IPS-15b (cell line): ENCODE data around the gene RFESD.

ENCODE experiments used
- H3K27me3 ChIP-seq: one replicate; pipeline ENCODE4 v1.6.1; 2013; ENCODE audit warnings: low read length; ENCODE audit not compliant: control insufficient read depth, insufficient read depth
- H3K36me3 ChIP-seq: one replicate; pipeline ENCODE4 v1.6.1; 2013; ENCODE audit warnings: low read length; ENCODE audit not compliant: control insufficient read depth, insufficient read depth
- H3K4me1 ChIP-seq: one replicate; pipeline ENCODE4 v1.6.1; 2013; ENCODE audit warnings: mild to moderate bottlenecking, low read length; ENCODE audit not compliant: control insufficient read depth, insufficient read depth
- H3K4me3 ChIP-seq: one replicate; pipeline ENCODE4 v1.5.1; 2013; ENCODE audit warnings: low read depth, low read length
- H3K9ac ChIP-seq: one replicate; pipeline ENCODE4 v1.6.1; 2013; ENCODE audit warnings: low read depth, mild to moderate bottlenecking, low read length
- H3K9me3 ChIP-seq: one replicate; pipeline ENCODE4 v1.6.1; 2013; ENCODE audit warnings: mild to moderate bottlenecking, low read length; ENCODE audit not compliant: control insufficient read depth, insufficient read depth

The RFESD gene

DNA sequence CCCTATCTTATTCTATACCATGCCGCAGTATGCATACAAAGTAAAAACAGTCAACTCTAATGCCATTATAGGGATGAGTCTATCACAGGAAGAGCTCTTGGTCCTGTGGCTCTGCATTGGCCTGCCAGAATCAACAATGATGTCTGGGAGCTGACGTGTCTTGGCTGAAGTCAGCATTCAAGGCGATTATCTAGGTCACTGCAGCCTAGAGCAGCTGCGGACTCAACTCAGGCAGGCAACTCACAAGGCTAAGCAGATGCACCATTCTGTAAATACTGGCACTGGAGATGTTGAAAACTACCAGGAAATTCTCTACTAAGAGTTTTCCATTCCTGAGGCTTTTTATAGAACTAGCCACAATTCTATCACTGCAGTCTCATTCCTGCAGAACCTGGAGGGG lies 23.0 kb downstream of the RFESD start:
- Histone ChIP-seq H3K4me3 (no peak overlapping the region), H3K27me3 (no peaks in the 10 kb centered on the region), H3K9ac (no peak overlapping the region), H3K36me3 (no peaks in the 10 kb centered on the region), H3K4me1 (no peaks in the 10 kb centered on the region), H3K9me3 (no peaks in the 10 kb centered on the region)

GRCh38 chr5:95669985-95670384 lies 23.4 kb downstream of the RFESD start:
- no peak overlapping the region for H3K9ac ChIP-seq
- no peaks in the 10 kb centered on the region for H3K4me1 ChIP-seq
- H3K27me3 ChIP-seq, result no peaks in the 10 kb centered on the region
- no peaks in the 10 kb centered on the region for H3K36me3 ChIP-seq
- H3K4me3 ChIP-seq, result no peak overlapping the region
- no peaks in the 10 kb centered on the region for H3K9me3 ChIP-seq

DNA sequence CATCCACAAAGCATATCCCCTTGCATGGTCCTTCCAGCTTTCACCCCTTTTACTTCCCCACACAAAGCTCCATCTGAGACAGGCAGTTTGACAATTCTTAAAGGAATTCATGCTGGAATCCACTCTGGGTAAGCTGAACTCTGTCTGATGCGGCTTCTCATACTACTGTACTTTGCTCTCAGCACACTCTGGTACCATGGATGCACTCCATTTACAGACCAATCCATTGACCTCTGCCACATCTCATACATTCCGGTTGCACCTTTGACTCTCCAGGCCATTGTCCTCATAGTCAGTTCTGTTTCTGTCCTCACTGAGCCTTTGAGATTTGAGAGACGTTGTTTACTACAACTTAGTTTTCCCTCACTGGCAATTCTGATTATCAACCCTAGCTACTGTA lies 24.0 kb downstream of the RFESD start:
- H3K4me1 ChIP-seq, result no peaks in the 10 kb centered on the region
- H3K9ac ChIP-seq, result no peak overlapping the region
- H3K9me3 ChIP-seq, result no peaks in the 10 kb centered on the region
- H3K27me3 ChIP-seq, result no peaks in the 10 kb centered on the region
- no peak overlapping the region for H3K4me3 ChIP-seq
- H3K36me3 ChIP-seq, result no peaks in the 10 kb centered on the region

DNA sequence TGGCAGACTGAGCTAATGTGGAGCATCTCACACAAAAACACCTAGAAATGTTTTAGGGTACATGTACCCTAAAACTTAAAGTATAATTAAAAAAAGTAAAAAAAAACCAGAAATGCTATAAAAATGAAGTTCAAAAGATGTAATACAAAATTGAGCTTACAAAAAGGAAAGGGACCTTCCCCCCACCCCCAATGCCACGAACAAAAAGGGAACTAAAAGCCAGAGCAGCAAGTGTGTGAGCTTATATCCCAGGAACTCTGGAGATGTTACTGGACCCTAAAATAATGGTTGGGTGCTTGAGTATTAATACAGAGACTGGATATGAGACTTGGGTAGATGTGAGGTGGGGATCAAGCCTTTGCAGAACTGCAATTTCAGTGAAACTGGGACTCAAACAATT lies 25.2 kb downstream of the RFESD start:
- Histone ChIP-seq H3K9ac (no peak overlapping the region), H3K36me3 (no peaks in the 10 kb centered on the region), H3K9me3 (no peaks in the 10 kb centered on the region), H3K4me3 (no peak overlapping the region), H3K27me3 (no peaks in the 10 kb centered on the region), H3K4me1 (no peaks in the 10 kb centered on the region)

- no peaks in the 10 kb centered on the region for H3K27me3 ChIP-seq
- H3K4me1 ChIP-seq, result no peaks in the 10 kb centered on the region
- no peak overlapping the region for H3K9ac ChIP-seq
- no peaks in the 10 kb centered on the region for H3K36me3 ChIP-seq
- no peaks in the 10 kb centered on the region for H3K9me3 ChIP-seq
- no peak overlapping the region for H3K4me3 ChIP-seq
Observed at GRCh38 chr5:95672641-95673040, 26.1 kb downstream of the RFESD start.

GRCh38 chr5:95673081-95673480 lies 26.5 kb downstream of the RFESD start:
- Histone ChIP-seq H3K4me3 (no peak overlapping the region), H3K36me3 (no peaks in the 10 kb centered on the region), H3K27me3 (no peaks in the 10 kb centered on the region), H3K9me3 (no peaks in the 10 kb centered on the region), H3K9ac (no peak overlapping the region), H3K4me1 (no peaks in the 10 kb centered on the region)

DNA sequence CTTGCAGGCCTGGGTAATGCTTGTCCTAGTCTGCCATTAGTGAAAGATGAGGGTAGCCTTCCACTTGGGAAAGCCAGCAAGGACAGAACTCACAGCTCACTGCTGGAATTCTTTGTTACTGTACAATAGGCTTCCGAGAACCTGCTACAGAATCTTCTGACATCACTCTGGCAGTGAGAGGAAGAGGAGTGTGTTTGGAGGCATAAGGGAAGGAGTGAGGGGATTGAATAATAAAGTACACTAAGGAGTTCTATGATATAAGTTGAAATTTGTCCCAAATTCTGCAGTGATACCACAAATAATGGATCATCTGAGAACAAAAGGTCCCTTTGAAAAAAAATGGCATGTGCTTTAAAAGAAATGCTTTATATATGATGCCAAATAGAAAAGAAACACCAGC lies 36.3 kb downstream of the RFESD start, which contains the start of gene SPATA9:
Gene SPATA9 (minus strand): TSS at position 101 of the 400 bp plus-strand sequence. CDS start 137 bp downstream, outside the sequence.
- Histone ChIP-seq H3K27me3 (no peaks in the 10 kb centered on the region), H3K4me3 (no peak within 1 kb of the TSS), H3K36me3 (no peaks in the 10 kb centered on the region), H3K9me3 (no peaks in the 10 kb centered on the region), H3K9ac (no peak within 1 kb of the TSS), H3K4me1 (no peaks in the 10 kb centered on the region)

GRCh38 chr5:95684361-95684760 lies 37.8 kb downstream of the RFESD start:
- no peaks in the 10 kb centered on the region for H3K9me3 ChIP-seq
- H3K4me1 ChIP-seq, result no peaks in the 10 kb centered on the region
- H3K4me3 ChIP-seq, result no peak overlapping the region
- no peak overlapping the region for H3K9ac ChIP-seq
- no peaks in the 10 kb centered on the region for H3K27me3 ChIP-seq
- no peaks in the 10 kb centered on the region for H3K36me3 ChIP-seq

DNA sequence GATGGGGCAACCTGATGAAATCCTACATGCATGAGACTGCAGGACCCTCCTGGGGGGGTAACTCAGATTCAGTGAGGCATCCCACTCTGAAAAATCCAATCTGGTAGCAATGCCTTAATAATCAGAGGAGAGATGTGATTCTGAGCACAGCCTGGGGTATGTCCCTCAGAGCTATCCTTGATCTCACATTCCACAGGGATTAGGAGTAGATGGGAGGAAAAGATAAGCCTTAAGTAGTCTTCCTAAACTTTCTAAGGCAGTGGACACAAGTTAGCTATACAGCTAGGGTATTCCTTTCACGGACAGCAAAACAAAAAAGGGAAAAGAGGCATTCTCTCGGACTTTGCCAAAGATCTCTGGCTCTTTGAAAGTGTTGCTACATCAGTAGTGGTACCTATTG lies 40.1 kb downstream of the RFESD start:
- Histone ChIP-seq H3K4me1 (no peaks in the 10 kb centered on the region), H3K4me3 (no peak overlapping the region), H3K36me3 (no peaks in the 10 kb centered on the region), H3K9ac (no peak overlapping the region), H3K9me3 (no peaks in the 10 kb centered on the region), H3K27me3 (no peaks in the 10 kb centered on the region)

GRCh38 chr5:95689680-95690079 lies 43.1 kb downstream of the RFESD start:
- Histone ChIP-seq H3K4me1 (no peaks in the 10 kb centered on the region), H3K27me3 (no peaks in the 10 kb centered on the region), H3K9me3 (no peaks in the 10 kb centered on the region), H3K9ac (no peak overlapping the region), H3K36me3 (no peaks in the 10 kb centered on the region), H3K4me3 (no peak overlapping the region)

DNA sequence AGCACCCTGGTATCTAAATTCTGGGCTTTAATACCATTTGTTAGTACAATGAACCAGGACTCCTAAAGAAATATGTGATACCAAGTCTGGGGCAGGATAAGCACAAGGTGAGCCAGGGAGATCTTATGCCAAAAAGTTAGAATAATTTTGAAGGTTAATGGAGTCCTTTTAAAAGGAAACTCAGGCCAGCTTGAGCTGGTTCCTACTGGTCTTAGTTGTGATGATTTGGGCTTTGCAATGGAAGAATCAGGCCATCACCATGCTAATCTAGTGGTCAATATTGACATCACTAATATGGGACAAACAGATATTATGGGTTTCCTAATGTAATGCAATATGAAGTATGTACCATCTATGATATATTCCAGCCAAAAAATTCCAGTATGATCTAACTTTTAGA lies 43.8 kb downstream of the RFESD start:
- no peaks in the 10 kb centered on the region for H3K27me3 ChIP-seq
- no peaks in the 10 kb centered on the region for H3K36me3 ChIP-seq
- no peak overlapping the region for H3K9ac ChIP-seq
- no peak overlapping the region for H3K4me3 ChIP-seq
- no peaks in the 10 kb centered on the region for H3K9me3 ChIP-seq
- no peaks in the 10 kb centered on the region for H3K4me1 ChIP-seq

DNA sequence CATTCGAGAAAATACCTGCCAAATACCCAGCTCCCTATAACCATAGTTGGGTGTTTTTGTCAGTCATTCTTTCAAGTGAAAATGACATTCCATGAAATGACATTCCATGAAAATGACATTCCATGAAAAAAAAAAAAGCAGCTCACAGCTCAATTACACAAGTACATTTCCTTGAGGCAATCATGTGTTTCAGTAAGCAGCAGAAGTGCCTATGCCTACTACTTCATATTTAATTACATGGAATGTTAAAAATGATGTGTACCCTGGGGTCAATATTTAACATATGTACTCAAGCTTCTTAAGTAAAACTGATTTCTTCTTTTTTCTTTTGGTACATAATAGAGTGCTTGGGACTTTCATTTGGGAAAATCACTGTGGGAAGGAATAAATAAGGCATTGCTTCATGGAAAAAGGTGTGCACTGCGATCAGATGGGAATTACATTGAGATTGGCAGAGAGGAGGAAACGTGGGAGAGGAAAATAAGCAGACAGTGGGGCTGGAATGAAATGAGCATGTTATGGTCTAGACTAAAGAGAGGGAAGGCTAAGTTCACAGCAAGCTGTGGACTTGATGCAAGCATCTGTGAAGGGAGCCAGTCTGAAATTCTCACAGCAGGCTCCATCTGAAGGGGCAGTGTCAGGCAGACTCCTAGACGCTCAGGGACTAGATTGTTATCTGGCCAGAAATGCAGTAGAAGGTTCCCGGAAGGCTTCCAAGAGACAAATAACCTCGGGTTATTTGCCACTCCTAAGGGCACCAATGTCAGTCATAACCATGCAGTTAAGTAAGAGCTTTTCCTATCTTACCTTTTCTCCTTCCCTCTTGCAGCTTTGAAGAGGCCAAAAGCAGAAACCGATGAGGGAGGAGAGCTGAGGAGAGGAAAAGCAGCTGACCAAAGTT lies 51.5 kb downstream of the RFESD start:
- Histone ChIP-seq H3K36me3 (no peaks in the 10 kb centered on the region), H3K9ac (no peak overlapping the region), H3K4me1 (no peaks in the 10 kb centered on the region), H3K27me3 (no peaks in the 10 kb centered on the region), H3K9me3 (no peaks in the 10 kb centered on the region), H3K4me3 (no peak overlapping the region)
